Stimulated activated CD4-positive, alpha-beta T cell treated with anti-CD3 and anti-CD28 coated beads, Interleukin-2, amount 100 ng/mL, for 4 hours (primary cell): ENCODE measurements around the gene RNF149.
A peak's percentile ranks its signal among the peaks of the same experiment; 100 is the strongest.
"Not testable (repeated sequence)": the region's sequence is repeated elsewhere in the genome, so short reads cannot be mapped to it uniquely, and the experiment has no call there.

Experiments used
- DNase-seq: peaks from one replicate; pipeline ENCODE4 v3.0.0-alpha.2; 2020; ENCODE audit warnings: low read depth

The RNF149 gene

GRCh38 chr2:101331202-101331601 lies 22.7 kb upstream of the RNF149 start:
- DNase-seq, result no peak

GRCh38 chr2:101330253-101330933 lies 21.9 kb upstream of the RNF149 start:
- DNase-seq, result peak; percentile 39

GRCh38 chr2:101329026-101329425 lies 20.5 kb upstream of the RNF149 start:
- no peak for DNase-seq

- DNase-seq, result no peak
These were observed 20.0 kb upstream of the RNF149 start for GRCh38 chr2:101328474-101329007.

GRCh38 chr2:101327863-101328394 lies 19.4 kb upstream of the RNF149 start:
- DNase-seq, result no peak

GRCh38 chr2:101325425-101325824 lies 16.9 kb upstream of the RNF149 start:
- no peak for DNase-seq

GRCh38 chr2:101316568-101316967 lies 8.1 kb upstream of the RNF149 start:
- DNase-seq, result not testable (repeated sequence)

GRCh38 chr2:101311696-101312017 lies 3.2 kb upstream of the RNF149 start:
- DNase-seq, result no peak

- no peak for DNase-seq
These were observed 2.6 kb upstream of the RNF149 start for GRCh38 chr2:101310834-101311695.

GRCh38 chr2:101310090-101310833 lies 1.8 kb upstream of the RNF149 start:
- DNase-seq, result no peak

GRCh38 chr2:101307950-101308431 lies 510 bp downstream of the RNF149 start:
- no peak for DNase-seq

- no peak for DNase-seq
These were observed 998 bp downstream of the RNF149 start for GRCh38 chr2:101307503-101307902.

GRCh38 chr2:101306410-101306809 lies 2.1 kb downstream of the RNF149 start:
- DNase-seq, result no peak

GRCh38 chr2:101305492-101306078 lies 2.9 kb downstream of the RNF149 start:
- no peak for DNase-seq

GRCh38 chr2:101305035-101305434 lies 3.5 kb downstream of the RNF149 start:
- DNase-seq, result no peak

- no peak for DNase-seq
These were observed 4.8 kb downstream of the RNF149 start for GRCh38 chr2:101303688-101304087.

GRCh38 chr2:101302016-101302415 lies 6.5 kb downstream of the RNF149 start:
- no peak for DNase-seq

GRCh38 chr2:101300836-101301235 lies 7.7 kb downstream of the RNF149 start:
- DNase-seq, result no peak

GRCh38 chr2:101300164-101300563 lies 8.3 kb downstream of the RNF149 start:
- DNase-seq, result no peak

GRCh38 chr2:101299604-101300003 lies 8.9 kb downstream of the RNF149 start:
- DNase-seq, result no peak

GRCh38 chr2:101297383-101297782 lies 11.1 kb downstream of the RNF149 start:
- DNase-seq, result no peak

GRCh38 chr2:101296371-101296770 lies 12.1 kb downstream of the RNF149 start:
- DNase-seq, result no peak
